ENCODE data around the gene CCDC82. TPM values are rescaled to one million over a fixed set of nuclear protein-coding genes. Genes with fewer than 3 reads are reported as not detected.
A peak's percentile ranks its signal among the peaks of the same experiment; 100 is the strongest.

Gene CCDC82
- total and polyA plus RNA-seq, 2 donors (not counting 1 experiment from before 2014, with no cell fraction given), result 12.9 to 34.1 TPM

DNA sequence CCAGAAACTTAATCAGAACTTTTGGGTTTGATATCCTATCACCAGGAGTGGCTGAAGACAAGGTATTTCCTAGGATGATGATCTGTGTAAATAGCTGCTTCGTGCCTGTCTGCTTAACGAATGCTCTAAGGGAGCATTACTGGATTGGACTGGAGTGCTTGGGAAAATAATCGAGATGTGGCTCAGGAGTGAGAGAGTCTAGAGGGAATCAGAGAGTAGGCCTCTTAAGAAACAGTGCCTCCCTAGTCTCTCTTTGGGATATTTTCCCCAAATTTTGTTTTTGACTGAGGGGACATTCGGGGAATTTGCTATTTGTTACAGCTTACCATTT, 49.2 kb downstream of the CCDC82 start:
- intact Hi-C loops (cut with micrococcal nuclease), result loop anchor here (5.0 kb wide), 3 partner anchors 153 to 1188 kb away; partner anchors contain the start of gene CEP57
- peak; percentile 4 for DNase-seq
- H3K9me3 ChIP-seq (ENCODE audit: control extremely low read depth in 1 of 3, control insufficient read depth in 2 of 3, insufficient read depth in 1 of 3, low read length in 2 of 3), result no peaks in the 10 kb centered on the region

More for the DNA sequence above, 49.2 kb downstream of the CCDC82 start:
- TF ChIP-seq EZH2 (IDR thresholded peaks at IDR 0.05; ENCODE audit: borderline replicate concordance, insufficient read depth, low read depth, low read length, poor library complexity, severe bottlenecking), result no peak
- TF ChIP-seq, protein P1, sequence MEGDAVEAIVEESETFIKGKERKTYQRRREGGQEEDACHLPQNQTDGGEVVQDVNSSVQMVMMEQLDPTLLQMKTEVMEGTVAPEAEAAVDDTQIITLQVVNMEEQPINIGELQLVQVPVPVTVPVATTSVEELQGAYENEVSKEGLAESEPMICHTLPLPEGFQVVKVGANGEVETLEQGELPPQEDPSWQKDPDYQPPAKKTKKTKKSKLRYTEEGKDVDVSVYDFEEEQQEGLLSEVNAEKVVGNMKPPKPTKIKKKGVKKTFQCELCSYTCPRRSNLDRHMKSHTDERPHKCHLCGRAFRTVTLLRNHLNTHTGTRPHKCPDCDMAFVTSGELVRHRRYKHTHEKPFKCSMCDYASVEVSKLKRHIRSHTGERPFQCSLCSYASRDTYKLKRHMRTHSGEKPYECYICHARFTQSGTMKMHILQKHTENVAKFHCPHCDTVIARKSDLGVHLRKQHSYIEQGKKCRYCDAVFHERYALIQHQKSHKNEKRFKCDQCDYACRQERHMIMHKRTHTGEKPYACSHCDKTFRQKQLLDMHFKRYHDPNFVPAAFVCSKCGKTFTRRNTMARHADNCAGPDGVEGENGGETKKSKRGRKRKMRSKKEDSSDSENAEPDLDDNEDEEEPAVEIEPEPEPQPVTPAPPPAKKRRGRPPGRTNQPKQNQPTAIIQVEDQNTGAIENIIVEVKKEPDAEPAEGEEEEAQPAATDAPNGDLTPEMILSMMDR (IDR thresholded peaks at IDR 0.05), result no peak
- H2AFZ ChIP-seq (ENCODE audit: insufficient read depth, low read depth, low read length, poor library complexity, severe bottlenecking), result no peak overlapping the region
- H3K9me3 Mint-ChIP-seq (ENCODE audit: insufficient read depth), result no peaks in the 10 kb centered on the region
- POLR2A ChIA-PET, result interaction anchor here (0.6 to 3.6 kb wide), 4 partner anchors 49 to 156 kb away, joined by 4 to 26 read pairs (median 4); partner anchors contain the start of genes CCDC82 and JRKL
- H3K4me2 ChIP-seq (replicated peaks; ENCODE audit: low read depth, low read length, poor library complexity, severe bottlenecking), result peak overlapping the region; percentile 93
- peaks cover 72% of the 10 kb centered on the region for H3K79me2 ChIP-seq (ENCODE audit: control insufficient read depth, insufficient read depth, low read length)
- H3K36me3 ChIP-seq (replicated peaks in 1 of 2; ENCODE audit: control extremely low read depth in 1 of 2, control insufficient read depth in 1 of 2, extremely low read depth in 1 of 2, insufficient read depth in 2 of 2, low read length in 1 of 2), result no peaks in the 10 kb centered on the region
- WGBS (ENCODE audit: insufficient coverage), result 96% methylated on average over 3 of the region's 4 CpGs
- H3K4me1 Mint-ChIP-seq, result peaks cover 69% of the 10 kb centered on the region
- peak overlapping the region; percentile 97 for H3K9ac ChIP-seq (ENCODE audit: low read length)
- H3K4me1 ChIP-seq (ENCODE audit: control insufficient read depth in 2 of 2, insufficient read depth in 2 of 2, low read length in 2 of 2), result peaks cover 53 to 59% of the 10 kb centered on the region in 2 donors
- peaks cover 5% of the 10 kb centered on the region for H4K20me1 ChIP-seq (ENCODE audit: control insufficient read depth, insufficient read depth, low read length, poor library complexity, severe bottlenecking)
- peak overlapping the region; percentile 99 for H3K4me3 Mint-ChIP-seq
- no peak for ATAC-seq (ENCODE audit: low read depth)
- peak overlapping the region in 3 of 5 experiments; percentile 82 to 100 (median 92) for H3K4me3 ChIP-seq (ENCODE audit: control extremely low read depth in 1 of 5, extremely low read depth in 1 of 5, insufficient read depth in 1 of 5, low read depth in 2 of 5, low read length in 4 of 5)
- peak overlapping the region in 1 of 2 donors; percentile 75 for H3K27ac ChIP-seq (ENCODE audit: low read length in 2 of 2)
- CTCF ChIA-PET, result interaction anchor here (0.8 to 12.0 kb wide), 20 partner anchors 8 to 491 kb away, joined by 3 to 290 read pairs (median 13); partner anchors contain the start of genes CCDC82 and JRKL
- H3K27me3 Mint-ChIP-seq, result no peaks in the 10 kb centered on the region
- peak overlapping the region; percentile 95 for H3K27ac Mint-ChIP-seq
- no peaks in the 10 kb centered on the region for H3K27me3 ChIP-seq (replicated peaks in 1 of 4; ENCODE audit: control extremely low read depth in 1 of 4, control insufficient read depth in 3 of 4, insufficient read depth in 4 of 4, low read length in 3 of 4)

All from B cell (primary cell).